Ovary (tissue), 3 donors: Measurements from ENCODE around the gene SART1.

Source experiments
- CTCF ChIP-seq, 3 donors: fragments of 450-650 bp in 2 of 3; fragments of 200-600 bp in 1 of 3; IDR thresholded peaks; one replicate each; pipeline versions ENCODE4 v1.5.1 to v1.8.0; 2016 to 2022; ENCODE audit warnings: antibody characterized with exemption in 3 of 3, mild to moderate bottlenecking in 1 of 3
- EP300 ChIP-seq: sonication (generic); formaldehyde crosslinking; IDR thresholded peaks from one replicate; pipeline ENCODE4 v1.6.1; 2017; ENCODE audit warnings: antibody characterized with exemption
- donor health status: DM: no; HTN: no; CAD: no.

- TF ChIP-seq CTCF (IDR thresholded peaks at IDR 0.05), result no peak
- TF ChIP-seq EP300, result no peak
Observed at GRCh38 chr11:65987336-65987735, 25.8 kb downstream of the SART1 start.
